GM23338 (cell line): ENCODE measurements around the gene CALML3.

Experiments used
- CREB1 ChIP-seq: fragments of 250-450 bp; sonication (Bioruptor Pico); IDR thresholded peaks from 2 replicates; pipeline ENCODE4 v1.5.0; 2020; ENCODE audit warnings: low read depth, mild to moderate bottlenecking, moderate library complexity
- CTCF ChIP-seq, 2 experiments: fragments of 200-600 bp in 1 of 2; sonication (generic) in 1 of 2; conservative IDR thresholded peaks; 2 replicates each; pipeline versions ENCODE4 v1.5.1 to v1.6.1; 2016 to 2017; ENCODE audit warnings: antibody characterized with exemption in 2 of 2, low read depth in 2 of 2, mild to moderate bottlenecking in 2 of 2, moderate library complexity in 1 of 2
- EZH2 ChIP-seq: fragments of 200-600 bp; sonication (generic); IDR thresholded peaks from one replicate; pipeline ENCODE4 v1.8.0; 2017; ENCODE audit warnings: antibody characterized with exemption, mild to moderate bottlenecking, low read depth; ENCODE audit not compliant: unreplicated experiment
- EZH2phosphoT487 ChIP-seq: fragments of 200-600 bp; sonication (generic); IDR thresholded peaks from one replicate; pipeline ENCODE4 v1.8.1; 2018; ENCODE audit warnings: antibody characterized with exemption; ENCODE audit not compliant: unreplicated experiment
- JUNB ChIP-seq: IDR thresholded peaks from one replicate; pipeline ENCODE4 v1.6.1; 2016; ENCODE audit warnings: antibody characterized with exemption; ENCODE audit not compliant: unreplicated experiment
- NANOG ChIP-seq: IDR thresholded peaks from 2 replicates; pipeline ENCODE4 v1.6.1; 2016; ENCODE audit warnings: antibody characterized with exemption, borderline replicate concordance
- POLR2AphosphoS5 ChIP-seq: IDR thresholded peaks from 2 replicates; pipeline ENCODE4 v1.6.1; 2016; ENCODE audit warnings: antibody characterized with exemption, low read depth
- REST ChIP-seq: IDR thresholded peaks from one replicate; pipeline ENCODE4 v1.6.1; 2018; ENCODE audit warnings: antibody characterized with exemption; ENCODE audit not compliant: unreplicated experiment
- STAT1 ChIP-seq: IDR thresholded peaks from one replicate; pipeline ENCODE4 v1.6.1; 2016; ENCODE audit warnings: antibody characterized with exemption; ENCODE audit not compliant: unreplicated experiment
- ZNF114 ChIP-seq: fragments of 250-450 bp; sonication (Bioruptor Pico); IDR thresholded peaks from 2 replicates; pipeline ENCODE4 v1.5.0; 2020; ENCODE audit warnings: mild to moderate bottlenecking, moderate library complexity
- ZNF331 ChIP-seq: fragments of 250-450 bp; sonication (Bioruptor Pico); IDR thresholded peaks from 2 replicates; pipeline ENCODE4 v1.5.0; 2020; ENCODE audit warnings: low read depth, mild to moderate bottlenecking, moderate library complexity
- TF ChIP-seq, protein P1 (sequence below): fragments of 250-450 bp; sonication (Bioruptor Pico); IDR thresholded peaks from 2 replicates; pipeline ENCODE4 v1.5.0; 2020; ENCODE audit warnings: mild to moderate bottlenecking, moderate library complexity

- no peak for TF ChIP-seq CTCF (conservative IDR thresholded peaks at IDR 0.05; ENCODE audit: low read depth in 2 of 2)
- TF ChIP-seq POLR2AphosphoS5 = no peak
- no peak for TF ChIP-seq NANOG
- no peak for TF ChIP-seq REST
- no peak for TF ChIP-seq EZH2
- no peak for TF ChIP-seq CREB1 (CRISPR knock-in tag)
- no peak for TF ChIP-seq EZH2phosphoT487
- no peak for TF ChIP-seq JUNB
- TF ChIP-seq ZNF114 (CRISPR knock-in tag) = no peak
- no peak for TF ChIP-seq ZNF331 (CRISPR knock-in tag)
- TF ChIP-seq, protein P1, sequence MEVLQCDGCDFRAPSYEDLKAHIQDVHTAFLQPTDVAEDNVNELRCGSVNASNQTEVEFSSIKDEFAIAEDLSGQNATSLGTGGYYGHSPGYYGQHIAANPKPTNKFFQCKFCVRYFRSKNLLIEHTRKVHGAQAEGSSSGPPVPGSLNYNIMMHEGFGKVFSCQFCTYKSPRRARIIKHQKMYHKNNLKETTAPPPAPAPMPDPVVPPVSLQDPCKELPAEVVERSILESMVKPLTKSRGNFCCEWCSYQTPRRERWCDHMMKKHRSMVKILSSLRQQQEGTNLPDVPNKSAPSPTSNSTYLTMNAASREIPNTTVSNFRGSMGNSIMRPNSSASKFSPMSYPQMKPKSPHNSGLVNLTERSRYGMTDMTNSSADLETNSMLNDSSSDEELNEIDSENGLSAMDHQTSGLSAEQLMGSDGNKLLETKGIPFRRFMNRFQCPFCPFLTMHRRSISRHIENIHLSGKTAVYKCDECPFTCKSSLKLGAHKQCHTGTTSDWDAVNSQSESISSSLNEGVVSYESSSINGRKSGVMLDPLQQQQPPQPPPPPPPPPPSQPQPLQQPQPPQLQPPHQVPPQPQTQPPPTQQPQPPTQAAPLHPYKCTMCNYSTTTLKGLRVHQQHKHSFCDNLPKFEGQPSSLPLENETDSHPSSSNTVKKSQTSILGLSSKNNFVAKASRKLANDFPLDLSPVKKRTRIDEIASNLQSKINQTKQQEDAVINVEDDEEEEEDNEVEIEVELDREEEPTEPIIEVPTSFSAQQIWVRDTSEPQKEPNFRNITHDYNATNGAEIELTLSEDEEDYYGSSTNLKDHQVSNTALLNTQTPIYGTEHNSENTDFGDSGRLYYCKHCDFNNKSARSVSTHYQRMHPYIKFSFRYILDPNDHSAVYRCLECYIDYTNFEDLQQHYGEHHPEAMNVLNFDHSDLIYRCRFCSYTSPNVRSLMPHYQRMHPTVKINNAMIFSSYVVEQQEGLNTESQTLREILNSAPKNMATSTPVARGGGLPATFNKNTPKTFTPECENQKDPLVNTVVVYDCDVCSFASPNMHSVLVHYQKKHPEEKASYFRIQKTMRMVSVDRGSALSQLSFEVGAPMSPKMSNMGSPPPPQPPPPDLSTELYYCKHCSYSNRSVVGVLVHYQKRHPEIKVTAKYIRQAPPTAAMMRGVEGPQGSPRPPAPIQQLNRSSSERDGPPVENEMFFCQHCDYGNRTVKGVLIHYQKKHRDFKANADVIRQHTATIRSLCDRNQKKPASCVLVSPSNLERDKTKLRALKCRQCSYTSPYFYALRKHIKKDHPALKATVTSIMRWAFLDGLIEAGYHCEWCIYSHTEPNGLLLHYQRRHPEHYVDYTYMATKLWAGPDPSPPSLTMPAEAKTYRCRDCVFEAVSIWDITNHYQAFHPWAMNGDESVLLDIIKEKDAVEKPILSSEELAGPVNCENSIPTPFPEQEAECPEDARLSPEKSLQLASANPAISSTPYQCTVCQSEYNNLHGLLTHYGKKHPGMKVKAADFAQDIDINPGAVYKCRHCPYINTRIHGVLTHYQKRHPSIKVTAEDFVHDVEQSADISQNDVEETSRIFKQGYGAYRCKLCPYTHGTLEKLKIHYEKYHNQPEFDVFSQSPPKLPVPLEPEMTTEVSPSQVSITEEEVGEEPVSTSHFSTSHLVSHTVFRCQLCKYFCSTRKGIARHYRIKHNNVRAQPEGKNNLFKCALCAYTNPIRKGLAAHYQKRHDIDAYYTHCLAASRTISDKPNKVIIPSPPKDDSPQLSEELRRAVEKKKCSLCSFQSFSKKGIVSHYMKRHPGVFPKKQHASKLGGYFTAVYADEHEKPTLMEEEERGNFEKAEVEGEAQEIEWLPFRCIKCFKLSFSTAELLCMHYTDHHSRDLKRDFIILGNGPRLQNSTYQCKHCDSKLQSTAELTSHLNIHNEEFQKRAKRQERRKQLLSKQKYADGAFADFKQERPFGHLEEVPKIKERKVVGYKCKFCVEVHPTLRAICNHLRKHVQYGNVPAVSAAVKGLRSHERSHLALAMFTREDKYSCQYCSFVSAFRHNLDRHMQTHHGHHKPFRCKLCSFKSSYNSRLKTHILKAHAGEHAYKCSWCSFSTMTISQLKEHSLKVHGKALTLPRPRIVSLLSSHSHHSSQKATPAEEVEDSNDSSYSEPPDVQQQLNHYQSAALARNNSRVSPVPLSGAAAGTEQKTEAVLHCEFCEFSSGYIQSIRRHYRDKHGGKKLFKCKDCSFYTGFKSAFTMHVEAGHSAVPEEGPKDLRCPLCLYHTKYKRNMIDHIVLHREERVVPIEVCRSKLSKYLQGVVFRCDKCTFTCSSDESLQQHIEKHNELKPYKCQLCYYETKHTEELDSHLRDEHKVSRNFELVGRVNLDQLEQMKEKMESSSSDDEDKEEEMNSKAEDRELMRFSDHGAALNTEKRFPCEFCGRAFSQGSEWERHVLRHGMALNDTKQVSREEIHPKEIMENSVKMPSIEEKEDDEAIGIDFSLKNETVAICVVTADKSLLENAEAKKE (CRISPR knock-in tag) = no peak
- TF ChIP-seq STAT1 = no peak
Measured at GRCh38 chr10:5550621-5551530, 26.1 kb downstream of the CALML3 start.
